ENCODE results near the gene CHST12.

The CHST12 gene

DNA sequence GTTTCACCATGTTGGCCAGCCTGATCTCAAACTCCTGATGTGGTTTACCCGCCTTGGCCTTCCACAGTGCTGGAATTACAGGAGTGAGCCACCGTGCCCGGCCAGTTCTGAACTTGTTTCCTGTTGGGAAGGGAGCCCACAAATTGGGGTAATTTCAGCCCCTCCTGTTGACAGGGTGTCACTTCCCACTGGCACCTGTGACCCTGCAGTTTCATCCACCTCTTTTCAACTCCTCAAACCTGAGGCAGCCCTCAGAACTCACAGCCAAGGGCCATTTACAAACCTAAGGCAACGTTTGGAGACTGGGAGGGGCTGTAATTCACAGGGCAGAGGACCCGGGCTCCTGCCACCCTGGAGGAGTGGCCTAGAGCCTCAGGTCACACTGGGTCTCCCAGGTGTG, 22.2 kb upstream of the CHST12 start:
- Histone ChIP-seq H2AFZ (ENCODE audit: insufficient read depth, low read length, poor library complexity) (no peak overlapping the region), H3K9me3 (ENCODE audit: insufficient read depth, low read depth, low read length) (peaks cover 1% of the 10 kb centered on the region), H3K27me3 (ENCODE audit: insufficient read depth, low read length) (no peaks in the 10 kb centered on the region), H3K4ac (ENCODE audit: low read depth, low read length) (no peak overlapping the region), H2BK12ac (ENCODE audit: low read length) (no peak overlapping the region), H3K4me2 (ENCODE audit: low read length) (no peak overlapping the region), H3K79me1 (ENCODE audit: low read length) (no peaks in the 10 kb centered on the region), H2BK120ac (ENCODE audit: insufficient read depth, low read length, poor library complexity) (no peak overlapping the region), H3K18ac (ENCODE audit: low read length) (no peak overlapping the region), H3K14ac (ENCODE audit: low read length) (no peak overlapping the region), H2AK5ac (ENCODE audit: low read length) (no peak overlapping the region), H4K8ac (ENCODE audit: low read depth, low read length) (no peak overlapping the region), H2BK5ac (ENCODE audit: low read depth, low read length, poor library complexity) (no peak overlapping the region), H3K4me1 (ENCODE audit: control insufficient read depth in 1 of 2, insufficient read depth in 2 of 2, low read length in 2 of 2) (no peaks in the 10 kb centered on the region), H4K91ac (ENCODE audit: low read depth, low read length) (no peak overlapping the region), H3K36me3 (ENCODE audit: control insufficient read depth in 1 of 2, insufficient read depth in 2 of 2, low read length in 2 of 2) (peaks cover 45 to 53% of the 10 kb centered on the region in 2 experiments), H3K27ac (ENCODE audit: low read depth, low read length) (no peak overlapping the region), H3K9ac (ENCODE audit: low read length) (no peak overlapping the region), H3K4me3 (ENCODE audit: low read depth, low read length) (no peak overlapping the region), H3K23ac (ENCODE audit: low read length) (no peak overlapping the region), H4K12ac (ENCODE audit: low read depth, low read length) (no peak overlapping the region), H3K79me2 (ENCODE audit: control insufficient read depth, insufficient read depth, low read length, poor library complexity) (no peaks in the 10 kb centered on the region)
- no CpG with 5 or more reads among the region's 5 CpGs for WGBS (ENCODE audit: extremely low coverage, insufficient coverage, insufficient read length)
- no peak for DNase-seq

GRCh38 chr7:2381881-2382509, 21.4 kb upstream of the CHST12 start:
- H3K4me3 ChIP-seq (ENCODE audit: low read depth, low read length), result no peak overlapping the region
- no peak overlapping the region for H3K4me2 ChIP-seq (ENCODE audit: low read length)
- no peak overlapping the region for H4K91ac ChIP-seq (ENCODE audit: low read depth, low read length)
- H3K9me3 ChIP-seq (ENCODE audit: insufficient read depth, low read depth, low read length), result peaks cover 1% of the 10 kb centered on the region
- no peaks in the 10 kb centered on the region for H3K27me3 ChIP-seq (ENCODE audit: insufficient read depth, low read length)
- no peaks in the 10 kb centered on the region for H3K4me1 ChIP-seq (ENCODE audit: control insufficient read depth in 1 of 2, insufficient read depth in 2 of 2, low read length in 2 of 2)
- no peaks in the 10 kb centered on the region for H3K79me2 ChIP-seq (ENCODE audit: control insufficient read depth, insufficient read depth, low read length, poor library complexity)
- no peak overlapping the region for H2BK12ac ChIP-seq (ENCODE audit: low read length)
- WGBS (ENCODE audit: extremely low coverage, insufficient coverage, insufficient read length), result no CpG with 5 or more reads among the region's 21 CpGs
- no peak overlapping the region for H3K27ac ChIP-seq (ENCODE audit: low read depth, low read length)
- no peak overlapping the region for H3K14ac ChIP-seq (ENCODE audit: low read length)
- H4K12ac ChIP-seq (ENCODE audit: low read depth, low read length), result no peak overlapping the region
- H3K4ac ChIP-seq (ENCODE audit: low read depth, low read length), result no peak overlapping the region
- H4K8ac ChIP-seq (ENCODE audit: low read depth, low read length), result no peak overlapping the region
- peaks cover 38 to 46% of the 10 kb centered on the region in 2 experiments for H3K36me3 ChIP-seq (ENCODE audit: control insufficient read depth in 1 of 2, insufficient read depth in 2 of 2, low read length in 2 of 2)
- H3K23ac ChIP-seq (ENCODE audit: low read length), result no peak overlapping the region
- H3K18ac ChIP-seq (ENCODE audit: low read length), result no peak overlapping the region
- no peak overlapping the region for H2BK5ac ChIP-seq (ENCODE audit: low read depth, low read length, poor library complexity)
- no peak overlapping the region for H2AK5ac ChIP-seq (ENCODE audit: low read length)
- no peak overlapping the region for H2AFZ ChIP-seq (ENCODE audit: insufficient read depth, low read length, poor library complexity)
- no peak overlapping the region for H2BK120ac ChIP-seq (ENCODE audit: insufficient read depth, low read length, poor library complexity)
- no peak for DNase-seq
- H3K79me1 ChIP-seq (ENCODE audit: low read length), result no peaks in the 10 kb centered on the region
- H3K9ac ChIP-seq (ENCODE audit: low read length), result peak overlapping the region; percentile 59

DNA sequence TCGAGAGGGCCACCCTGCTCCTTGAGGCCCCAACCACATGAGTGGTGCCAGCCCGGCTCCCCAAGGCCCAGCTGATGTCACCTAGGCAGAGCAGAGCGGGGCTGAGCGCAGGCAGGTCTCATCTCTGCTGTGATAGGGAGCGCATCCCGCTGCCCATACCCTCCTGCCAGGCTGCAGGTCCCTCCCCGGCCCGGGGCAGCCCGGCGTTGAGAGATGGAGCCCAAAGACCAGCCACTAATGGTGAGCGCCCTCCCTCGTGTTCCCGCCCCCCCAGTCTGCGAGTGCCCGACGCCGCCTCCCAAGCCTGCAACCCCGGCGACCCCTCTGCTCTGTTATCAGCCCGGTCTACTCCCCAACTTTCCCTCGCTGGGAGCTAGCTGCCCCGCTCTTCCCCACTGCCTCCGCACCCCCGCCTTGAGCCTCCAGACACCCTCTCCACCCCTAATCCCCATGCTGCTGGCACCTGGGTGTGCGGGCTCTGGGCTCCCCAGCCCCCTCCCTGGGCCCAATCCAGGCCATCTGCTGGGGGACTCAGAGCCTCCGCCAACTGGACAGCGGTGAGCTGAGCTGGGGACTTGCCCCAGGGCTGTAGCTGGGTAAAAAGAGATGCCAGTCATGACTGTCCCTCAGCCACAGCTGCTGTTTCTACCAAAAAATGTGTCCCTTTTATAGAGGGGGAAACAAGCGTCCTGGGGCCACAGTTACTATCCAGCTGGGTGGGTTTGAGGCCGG, 19.7 kb upstream of the CHST12 start:
- WGBS (ENCODE audit: extremely low coverage, insufficient coverage, insufficient read length), result no CpG with 5 or more reads among the region's 29 CpGs
- H2AK5ac ChIP-seq (ENCODE audit: low read length), result no peak overlapping the region

DNA sequence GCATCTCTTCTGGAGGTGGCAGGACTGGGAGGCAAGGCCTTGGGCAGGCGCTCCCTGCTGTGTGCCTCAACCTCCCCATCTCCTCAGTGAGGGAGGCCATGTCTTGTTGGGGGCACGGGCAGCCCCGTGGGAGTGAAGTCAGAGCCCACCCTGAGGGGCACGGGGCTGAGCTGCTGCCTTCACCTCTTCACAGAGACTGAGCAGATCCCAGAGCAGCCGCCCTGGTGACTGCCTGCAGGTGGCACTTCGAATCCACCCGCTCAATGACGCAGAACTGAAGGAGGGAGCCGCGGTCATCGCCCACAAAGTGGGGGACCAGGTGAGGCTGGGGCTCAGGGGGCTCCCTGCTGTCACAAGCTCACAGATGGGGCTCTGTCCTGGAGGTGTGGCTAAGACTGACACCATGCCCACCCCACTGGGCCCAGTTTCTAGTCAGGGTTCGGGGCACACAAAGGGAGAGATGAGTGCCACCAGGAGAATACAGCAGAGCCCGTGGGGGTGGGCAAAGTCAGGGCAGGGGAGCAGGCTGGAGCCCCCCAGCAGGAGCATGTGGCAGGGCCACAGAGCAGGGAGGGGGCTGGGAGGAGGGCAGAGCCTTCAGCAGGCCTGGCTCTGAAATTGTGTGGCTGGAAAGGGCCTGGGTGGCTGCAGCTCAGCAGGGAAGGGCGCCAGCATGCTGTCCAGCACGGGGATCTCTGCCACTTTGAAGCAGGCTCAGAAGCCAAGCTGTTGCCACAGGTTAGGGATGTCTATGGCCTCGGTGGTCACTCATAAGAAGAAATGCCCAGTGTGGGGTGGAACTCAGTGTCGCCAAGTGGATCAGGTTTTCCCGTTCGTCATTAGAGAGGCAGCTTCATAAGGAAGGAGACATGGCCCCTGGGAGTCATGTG, 18.8 kb upstream of the CHST12 start:
- Histone ChIP-seq H4K12ac (ENCODE audit: low read depth, low read length) (no peak overlapping the region), H3K79me1 (ENCODE audit: low read length) (no peaks in the 10 kb centered on the region), H3K4me1 (ENCODE audit: control insufficient read depth in 1 of 2, insufficient read depth in 2 of 2, low read length in 2 of 2) (no peaks in the 10 kb centered on the region), H2AK5ac (ENCODE audit: low read length) (no peak overlapping the region), H3K23ac (ENCODE audit: low read length) (no peak overlapping the region), H3K79me2 (ENCODE audit: control insufficient read depth, insufficient read depth, low read length, poor library complexity) (no peaks in the 10 kb centered on the region), H3K36me3 (ENCODE audit: control insufficient read depth in 1 of 2, insufficient read depth in 2 of 2, low read length in 2 of 2) (peaks cover 23 to 28% of the 10 kb centered on the region in 2 experiments), H2AFZ (ENCODE audit: insufficient read depth, low read length, poor library complexity) (no peak overlapping the region), H3K27ac (ENCODE audit: low read depth, low read length) (no peak overlapping the region), H3K9ac (ENCODE audit: low read length) (no peak overlapping the region), H3K18ac (ENCODE audit: low read length) (no peak overlapping the region), H3K4me3 (ENCODE audit: low read depth, low read length) (no peak overlapping the region), H3K27me3 (ENCODE audit: insufficient read depth, low read length) (no peaks in the 10 kb centered on the region), H3K14ac (ENCODE audit: low read length) (no peak overlapping the region), H2BK12ac (ENCODE audit: low read length) (no peak overlapping the region), H3K4me2 (ENCODE audit: low read length) (no peak overlapping the region), H4K91ac (ENCODE audit: low read depth, low read length) (no peak overlapping the region), H2BK5ac (ENCODE audit: low read depth, low read length, poor library complexity) (no peak overlapping the region), H3K9me3 (ENCODE audit: insufficient read depth, low read depth, low read length) (peaks cover 1% of the 10 kb centered on the region), H4K8ac (ENCODE audit: low read depth, low read length) (no peak overlapping the region), H3K4ac (ENCODE audit: low read depth, low read length) (no peak overlapping the region), H2BK120ac (ENCODE audit: insufficient read depth, low read length, poor library complexity) (no peak overlapping the region)
- no peak for DNase-seq
- WGBS (ENCODE audit: extremely low coverage, insufficient coverage, insufficient read length), result no CpG with 5 or more reads among the region's 19 CpGs

More for the DNA sequence above, 19.7 kb upstream of the CHST12 start:
- Histone ChIP-seq H4K8ac (ENCODE audit: low read depth, low read length) (no peak overlapping the region), H2BK120ac (ENCODE audit: insufficient read depth, low read length, poor library complexity) (no peak overlapping the region), H3K27ac (ENCODE audit: low read depth, low read length) (no peak overlapping the region), H3K14ac (ENCODE audit: low read length) (no peak overlapping the region), H3K4ac (ENCODE audit: low read depth, low read length) (no peak overlapping the region), H3K18ac (ENCODE audit: low read length) (no peak overlapping the region), H2BK12ac (ENCODE audit: low read length) (no peak overlapping the region), H3K4me3 (ENCODE audit: low read depth, low read length) (no peak overlapping the region), H3K79me1 (ENCODE audit: low read length) (no peaks in the 10 kb centered on the region), H2BK5ac (ENCODE audit: low read depth, low read length, poor library complexity) (no peak overlapping the region), H4K91ac (ENCODE audit: low read depth, low read length) (no peak overlapping the region), H3K36me3 (ENCODE audit: control insufficient read depth in 1 of 2, insufficient read depth in 2 of 2, low read length in 2 of 2) (peaks cover 32 to 37% of the 10 kb centered on the region in 2 experiments), H3K4me2 (ENCODE audit: low read length) (no peak overlapping the region), H3K9ac (ENCODE audit: low read length) (no peak overlapping the region), H3K23ac (ENCODE audit: low read length) (no peak overlapping the region), H2AFZ (ENCODE audit: insufficient read depth, low read length, poor library complexity) (no peak overlapping the region), H3K27me3 (ENCODE audit: insufficient read depth, low read length) (no peaks in the 10 kb centered on the region), H3K9me3 (ENCODE audit: insufficient read depth, low read depth, low read length) (peaks cover 1% of the 10 kb centered on the region), H4K12ac (ENCODE audit: low read depth, low read length) (no peak overlapping the region), H3K79me2 (ENCODE audit: control insufficient read depth, insufficient read depth, low read length, poor library complexity) (no peaks in the 10 kb centered on the region), H3K4me1 (ENCODE audit: control insufficient read depth in 1 of 2, insufficient read depth in 2 of 2, low read length in 2 of 2) (no peaks in the 10 kb centered on the region)
- no peak for DNase-seq

Measured in trophoblast cell (in vitro differentiated cells and primary cell).